Stomach (tissue), 9 donors: ENCODE measurements around the gene PLAC1. TPM values are rescaled to one million over a fixed set of nuclear protein-coding genes. Genes with fewer than 3 reads are reported as not detected.
A peak's percentile ranks its signal among the peaks of the same experiment; 100 is the strongest.

ENCODE experiments used
- DNase-seq, 2 donors: peaks; one replicate each; pipeline versions ENCODE4 v3.0.0 to v3.0.0-alpha.2; 2013 to 2019
- H3K27ac ChIP-seq, 5 donors: fragments of 200-600 bp in 4 of 5; sonication (generic) in 4 of 5; one replicate each; pipeline ENCODE4 v1.5.1; 2013 to 2019; ENCODE audit warnings: mild to moderate bottlenecking in 1 of 5, moderate library complexity in 1 of 5
- H3K27me3 ChIP-seq, 3 donors: fragments of 200-600 bp; sonication (generic); one replicate each; pipeline ENCODE4 v1.5.1; 2017 to 2019; ENCODE audit warnings: mixed run types in 1 of 3
- H3K36me3 ChIP-seq, 4 donors: fragments of 200-600 bp; sonication (generic); 1 replicate in 3 of 4; 2 replicates in 1 of 4; pipeline ENCODE4 v1.5.1; 2016 to 2019
- H3K4me1 ChIP-seq, 4 donors: fragments of 200-600 bp; sonication (generic); one replicate each; pipeline ENCODE4 v1.5.1; 2016 to 2019
- H3K4me3 ChIP-seq, 4 donors: fragments of 200-600 bp; sonication (generic) in 3 of 4; one replicate each; pipeline ENCODE4 v1.5.1; 2016 to 2019; ENCODE audit warnings: mild to moderate bottlenecking in 1 of 4
- H3K9me3 ChIP-seq, 4 donors: fragments of 200-600 bp; sonication (generic); one replicate each; pipeline ENCODE4 v1.5.1; 2016 to 2019
- EP300 ChIP-seq: sonication (generic); formaldehyde crosslinking; IDR thresholded peaks from one replicate; pipeline ENCODE4 v1.6.1; 2017; ENCODE audit warnings: antibody characterized with exemption
- POLR2A ChIP-seq, 4 donors: fragments of 450-650 bp; IDR thresholded peaks; one replicate each; pipeline ENCODE4 v1.6.1; 2016; ENCODE audit warnings: antibody characterized with exemption in 4 of 4, control low read depth in 2 of 4, mild to moderate bottlenecking in 1 of 4, moderate library complexity in 1 of 4
- POLR2AphosphoS5 ChIP-seq, 3 donors: sonication (generic); formaldehyde crosslinking; IDR thresholded peaks; one replicate each; pipeline ENCODE4 v1.6.1; 2016; ENCODE audit warnings: antibody characterized with exemption in 3 of 3
- WGBS, 5 donors: extraction: QIAGEN DNeasy Blood & Tissue Kit in 3 of 5; methylation state at CpG; one replicate each; pipeline versions ENCODE4 v1.1.5 to v1.1.7; 2013 to 2018; 5-methylcytosine and 5-hydroxymethylcytosine counted together
- intact Hi-C: fragments of 100-400 bp; cut with DNase I; formaldehyde crosslinking; loops from one replicate; pipeline ENCODE4 v1.15.1; 2023; ENCODE audit warnings: low total_unique reads
- polyA plus RNA-seq, 3 donors: library from polyadenylated mRNA; stranded (reverse); fragments of 200-250 nt; gene quantifications; one replicate each; pipeline ENCODE4 v1.2.3, GENCODE V29; 2013
- total RNA-seq, 5 donors: library from RNA; depleted of rRNA; stranded (reverse); fragments of >200 nt; gene quantifications; one replicate each; pipeline versions ENCODE4 v1.1.0 to v1.2.3, GENCODE V29; 2014 to 2016
- TF ChIP-seq, protein P1 (sequence below), 7 experiments: fragments of 450-650 bp in 4 of 7; fragments of 200-600 bp in 3 of 7; sonication (generic) in 3 of 7; IDR thresholded peaks; one replicate each; pipeline ENCODE4 v1.5.1; 2016 to 2019; ENCODE audit warnings: antibody characterized with exemption in 7 of 7, control low read depth in 2 of 7, mild to moderate bottlenecking in 1 of 7
- donor health status: healthy with polysubstance abuse.
- donor health status: Bipolar disorder and iron deficiency.
- donor health status: healthy.

PLAC1 gene
- total and polyA plus RNA-seq, 8 donors: not detected

- no peaks in the 10 kb centered on the region for H3K27me3 ChIP-seq
- 31 to 59% (median 40%) methylated on average over 5 of the region's 5 CpGs for WGBS, 5 donors
- H3K4me1 ChIP-seq: no peaks in the 10 kb centered on the region
- DNase-seq: peak in 1 of 2 donors; percentile 46
- no peaks in the 10 kb centered on the region for H3K9me3 ChIP-seq
- no peak overlapping the region for H3K27ac ChIP-seq
- no peaks in the 10 kb centered on the region for H3K36me3 ChIP-seq
- no peak overlapping the region for H3K4me3 ChIP-seq
- intact Hi-C loops: no loop called here
- TF ChIP-seq POLR2AphosphoS5 (IDR thresholded peaks at IDR 0.05) (no peak), EP300 (no peak), POLR2A (IDR thresholded peaks at IDR 0.05) (no peak)
- TF ChIP-seq, protein P1, sequence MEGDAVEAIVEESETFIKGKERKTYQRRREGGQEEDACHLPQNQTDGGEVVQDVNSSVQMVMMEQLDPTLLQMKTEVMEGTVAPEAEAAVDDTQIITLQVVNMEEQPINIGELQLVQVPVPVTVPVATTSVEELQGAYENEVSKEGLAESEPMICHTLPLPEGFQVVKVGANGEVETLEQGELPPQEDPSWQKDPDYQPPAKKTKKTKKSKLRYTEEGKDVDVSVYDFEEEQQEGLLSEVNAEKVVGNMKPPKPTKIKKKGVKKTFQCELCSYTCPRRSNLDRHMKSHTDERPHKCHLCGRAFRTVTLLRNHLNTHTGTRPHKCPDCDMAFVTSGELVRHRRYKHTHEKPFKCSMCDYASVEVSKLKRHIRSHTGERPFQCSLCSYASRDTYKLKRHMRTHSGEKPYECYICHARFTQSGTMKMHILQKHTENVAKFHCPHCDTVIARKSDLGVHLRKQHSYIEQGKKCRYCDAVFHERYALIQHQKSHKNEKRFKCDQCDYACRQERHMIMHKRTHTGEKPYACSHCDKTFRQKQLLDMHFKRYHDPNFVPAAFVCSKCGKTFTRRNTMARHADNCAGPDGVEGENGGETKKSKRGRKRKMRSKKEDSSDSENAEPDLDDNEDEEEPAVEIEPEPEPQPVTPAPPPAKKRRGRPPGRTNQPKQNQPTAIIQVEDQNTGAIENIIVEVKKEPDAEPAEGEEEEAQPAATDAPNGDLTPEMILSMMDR (IDR thresholded peaks at IDR 0.05): no peak
Measured at GRCh38 chrX:134571796-134572195, 86.5 kb downstream of the PLAC1 start.

DNA sequence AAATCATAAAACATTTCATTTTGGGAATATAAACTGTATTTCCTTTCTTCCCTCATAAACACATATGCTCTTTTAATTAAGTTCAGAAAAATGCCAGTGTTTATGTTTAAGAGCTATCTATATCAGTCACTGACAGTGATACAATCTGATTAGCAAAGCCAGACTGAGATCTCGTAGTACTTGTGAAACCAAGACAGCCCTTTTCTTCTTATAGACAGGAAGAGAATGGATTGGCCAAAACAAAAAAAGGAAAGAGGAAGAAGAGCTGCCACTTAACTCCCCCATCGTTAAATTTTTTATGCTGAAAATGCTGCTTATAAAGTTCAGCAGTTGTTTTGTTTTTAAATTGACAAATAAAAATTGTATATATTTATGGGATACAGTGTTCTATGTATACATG is 87.4 kb downstream of the PLAC1 start:
- H3K4me3 ChIP-seq: no peak overlapping the region
- H3K27ac ChIP-seq: no peak overlapping the region
- TF ChIP-seq POLR2A (IDR thresholded peaks at IDR 0.05) (no peak), POLR2AphosphoS5 (IDR thresholded peaks at IDR 0.05) (no peak), EP300 (no peak)
- TF ChIP-seq, protein P1 (IDR thresholded peaks at IDR 0.05): no peak
- no peaks in the 10 kb centered on the region for H3K4me1 ChIP-seq
- WGBS, 5 donors: 34 to 52% (median 44%) methylated on average over 2 of the region's 2 CpGs
- H3K9me3 ChIP-seq: no peaks in the 10 kb centered on the region
- no peaks in the 10 kb centered on the region for H3K36me3 ChIP-seq
- H3K27me3 ChIP-seq: no peaks in the 10 kb centered on the region
- DNase-seq: no peak
- intact Hi-C loops: no loop called here

GRCh38 chrX:134570509-134570846 is 87.8 kb downstream of the PLAC1 start:
- 35 to 63% (median 50%) methylated on average over 1 to 3 of the region's 3 CpGs for WGBS, 5 donors
- DNase-seq: no peak
- H3K4me3 ChIP-seq: no peak overlapping the region
- intact Hi-C loops: no loop called here
- H3K9me3 ChIP-seq: no peaks in the 10 kb centered on the region
- TF ChIP-seq EP300: no peak
- TF ChIP-seq, protein P1 (IDR thresholded peaks at IDR 0.05): no peak
- no peak for TF ChIP-seq POLR2AphosphoS5 (IDR thresholded peaks at IDR 0.05)
- no peak overlapping the region for H3K27ac ChIP-seq
- no peaks in the 10 kb centered on the region for H3K4me1 ChIP-seq
- no peaks in the 10 kb centered on the region for H3K27me3 ChIP-seq
- H3K36me3 ChIP-seq: no peaks in the 10 kb centered on the region

DNA sequence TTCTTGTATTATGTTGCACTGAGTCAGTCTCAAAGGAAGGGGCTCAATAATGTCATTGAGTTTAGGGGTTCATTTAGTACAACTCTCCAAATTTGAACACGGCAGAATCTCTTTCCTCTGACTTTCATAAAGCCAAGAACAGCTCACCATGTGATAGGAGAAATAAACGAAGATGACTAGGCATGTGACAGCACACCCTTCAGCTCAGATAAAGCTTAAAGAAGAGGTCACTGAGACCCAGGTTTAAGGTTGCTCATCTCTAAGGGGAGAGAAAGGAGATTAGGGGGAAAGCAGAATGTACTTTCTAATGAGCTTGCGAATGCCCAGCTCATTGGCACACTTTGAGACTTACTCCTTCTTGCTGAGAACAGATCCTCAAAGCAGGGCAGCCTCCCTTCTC is 89.0 kb downstream of the PLAC1 start:
- Histone ChIP-seq H3K4me1 (no peaks in the 10 kb centered on the region), H3K27ac (no peak overlapping the region), H3K9me3 (no peaks in the 10 kb centered on the region), H3K27me3 (no peaks in the 10 kb centered on the region), H3K4me3 (no peak overlapping the region), H3K36me3 (no peaks in the 10 kb centered on the region)
- intact Hi-C loops: no loop called here
- no peak for TF ChIP-seq EP300
- TF ChIP-seq, protein P1 (IDR thresholded peaks at IDR 0.05): no peak
- TF ChIP-seq POLR2AphosphoS5 (IDR thresholded peaks at IDR 0.05): no peak
- TF ChIP-seq POLR2A (IDR thresholded peaks at IDR 0.05): no peak
- WGBS, 5 donors: 73 to 81% (median 79%) methylated on average over 3 of the region's 3 CpGs
- DNase-seq: no peak
